NCI-H146 (cell line): Measurements from ENCODE around the gene CACNA1A.
A peak's percentile ranks its signal among the peaks of the same experiment; 100 is the strongest.

ENCODE experiments used
- DNase-seq: peaks from one replicate; lab custom pipeline; 2025; lab: John Stamatoyannopoulos, UW

CACNA1A gene

DNA sequence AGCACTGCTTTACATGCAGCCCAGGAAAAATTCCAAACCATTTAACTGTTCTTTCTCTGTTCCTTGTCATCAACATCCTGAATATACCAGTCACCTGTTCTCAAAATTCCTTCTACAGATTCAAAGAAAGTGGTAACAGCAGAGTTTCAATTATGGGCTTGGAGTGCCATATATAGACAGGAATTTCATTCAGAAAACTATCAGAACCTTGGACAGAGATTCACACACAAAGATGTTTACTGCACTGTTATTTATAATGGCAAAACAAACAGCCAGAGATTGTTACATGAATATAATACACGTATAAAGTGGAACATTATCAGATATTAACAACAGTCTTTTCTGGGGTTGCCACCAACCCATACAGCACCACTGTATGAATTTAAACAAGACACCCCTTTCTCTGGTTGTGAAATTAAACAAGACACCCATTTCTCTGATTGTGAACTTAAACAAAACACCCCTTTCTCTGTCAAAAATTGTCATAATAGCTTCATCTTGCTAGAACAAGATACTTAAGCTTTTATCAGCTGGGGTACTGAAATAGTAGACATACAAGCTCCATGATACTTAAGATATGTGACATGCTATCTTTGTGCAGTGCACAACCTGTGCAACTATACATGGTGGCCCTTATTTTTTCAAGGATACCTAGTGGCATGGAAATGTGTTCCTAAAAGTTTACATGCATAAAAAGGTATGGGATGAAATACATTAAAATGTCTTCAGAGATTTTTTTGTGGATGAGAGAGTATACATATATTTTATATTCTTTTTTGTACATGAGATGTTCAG, 12.6 kb downstream of the CACNA1A start:
- no peak for DNase-seq

DNA sequence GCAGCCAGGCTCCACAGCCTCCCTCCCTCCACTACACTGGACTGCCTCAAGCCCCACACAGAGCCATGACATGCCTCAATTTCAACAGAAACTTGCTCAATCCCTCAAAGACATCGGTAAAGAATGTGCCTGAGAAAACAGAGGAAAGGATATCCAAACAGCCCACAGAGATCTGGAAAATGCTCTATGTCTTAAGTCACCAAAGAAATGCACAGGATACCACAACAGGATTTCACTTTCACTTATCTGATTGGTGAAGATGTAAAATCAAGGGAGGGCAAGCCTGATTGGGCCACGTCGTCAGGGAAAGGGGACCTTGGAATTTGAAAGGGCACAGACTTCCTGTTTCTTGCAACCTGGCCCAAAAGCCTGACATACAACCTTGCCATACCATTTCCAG, 14.2 kb downstream of the CACNA1A start:
- no peak for DNase-seq

DNA sequence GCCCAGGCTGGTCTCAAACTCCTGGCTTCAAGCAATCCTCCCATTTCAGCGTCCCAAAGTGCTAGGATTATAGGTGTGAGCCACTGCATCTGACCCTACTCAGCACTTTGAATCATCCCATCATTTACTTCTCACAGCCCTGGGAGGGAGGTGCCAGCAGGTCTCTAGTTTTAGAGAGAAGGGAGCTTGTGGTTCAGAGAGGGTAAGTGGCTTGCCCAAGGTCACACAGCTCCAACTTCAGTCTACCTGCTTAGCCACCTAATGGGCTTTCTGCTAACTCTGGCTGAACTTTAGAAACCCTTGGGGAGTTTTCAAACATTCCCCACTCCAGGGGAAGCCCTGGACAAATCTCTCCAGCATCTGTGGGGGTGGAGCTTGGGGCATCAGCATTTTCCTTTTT, 18.3 kb downstream of the CACNA1A start:
- DNase-seq: no peak

DNA sequence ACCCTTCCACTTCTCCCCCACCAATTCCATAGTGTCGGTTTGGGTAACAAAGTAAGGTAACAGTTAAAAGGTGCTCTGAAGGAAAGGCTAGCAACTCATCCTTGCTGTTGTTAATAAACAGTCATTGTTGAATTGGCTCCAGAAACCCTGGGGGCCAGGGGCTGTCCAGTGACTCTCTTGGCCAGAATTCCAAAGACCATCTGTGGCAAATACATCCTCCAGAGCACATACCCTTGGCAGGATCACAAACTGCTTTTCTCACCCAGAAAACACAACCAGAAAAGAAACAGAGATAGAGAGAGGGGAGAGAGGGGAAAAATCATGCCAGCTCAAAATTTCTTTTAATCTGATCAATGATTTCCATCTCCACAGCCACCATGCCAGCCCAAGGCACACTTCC, 22.1 kb downstream of the CACNA1A start:
- no peak for DNase-seq

DNA sequence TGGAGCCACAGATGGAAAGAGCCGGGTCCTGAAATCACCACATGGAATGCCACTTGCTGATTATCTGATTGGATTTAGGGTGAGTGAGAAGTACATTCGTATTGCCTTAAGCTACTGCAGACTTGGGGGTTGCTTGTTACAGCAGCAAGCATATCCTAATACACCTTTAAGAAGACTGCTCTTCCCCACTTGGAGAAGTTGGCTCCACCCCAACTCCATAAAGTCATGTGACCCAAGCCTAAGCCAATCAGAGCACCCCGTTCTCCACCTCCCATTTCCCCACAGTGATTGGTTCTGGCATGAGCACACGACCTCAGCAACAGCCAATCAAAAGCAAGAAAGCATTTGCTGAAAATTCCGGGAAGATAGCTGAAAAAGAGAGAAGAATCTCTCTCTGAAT, 23.1 kb downstream of the CACNA1A start:
- no peak for DNase-seq

DNA sequence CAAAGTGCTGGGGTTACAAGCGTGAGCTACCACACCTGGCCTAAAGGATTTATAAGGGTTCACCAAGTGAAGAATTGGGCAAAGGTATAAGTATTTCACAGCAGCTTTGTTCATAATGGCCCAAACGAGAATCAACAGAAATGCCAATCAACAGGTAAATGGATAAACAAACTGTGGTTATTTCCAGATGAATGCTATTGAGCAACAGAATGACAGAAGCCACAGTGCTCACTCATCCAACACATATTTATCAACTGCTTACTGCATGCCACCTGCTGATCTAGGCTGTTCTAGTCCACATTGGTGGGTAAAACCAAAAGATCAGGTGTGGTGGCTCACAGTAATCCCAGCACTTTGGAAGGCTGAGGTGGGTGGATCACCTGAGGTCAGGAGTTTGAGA, 27.7 kb downstream of the CACNA1A start:
- no peak for DNase-seq

DNA sequence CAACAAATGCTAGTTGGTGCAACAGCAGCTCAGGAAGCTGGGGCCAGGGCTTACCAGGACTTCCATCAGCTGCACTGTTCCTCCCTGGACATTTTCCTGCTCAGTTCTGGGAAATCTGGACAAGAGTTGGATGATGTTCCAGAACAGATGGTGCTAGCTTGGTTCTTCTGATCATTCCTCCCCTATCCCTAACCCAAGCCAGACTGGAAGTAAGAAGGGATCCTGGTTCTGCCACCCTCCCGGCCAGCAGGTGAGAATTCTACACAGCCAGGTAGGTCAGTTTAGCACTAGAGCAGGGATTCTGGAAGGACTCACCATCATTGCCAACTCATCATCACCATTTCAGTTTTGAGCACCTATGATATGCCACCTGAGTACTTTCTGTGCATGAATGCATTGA, 30.2 kb downstream of the CACNA1A start:
- no peak for DNase-seq

DNA sequence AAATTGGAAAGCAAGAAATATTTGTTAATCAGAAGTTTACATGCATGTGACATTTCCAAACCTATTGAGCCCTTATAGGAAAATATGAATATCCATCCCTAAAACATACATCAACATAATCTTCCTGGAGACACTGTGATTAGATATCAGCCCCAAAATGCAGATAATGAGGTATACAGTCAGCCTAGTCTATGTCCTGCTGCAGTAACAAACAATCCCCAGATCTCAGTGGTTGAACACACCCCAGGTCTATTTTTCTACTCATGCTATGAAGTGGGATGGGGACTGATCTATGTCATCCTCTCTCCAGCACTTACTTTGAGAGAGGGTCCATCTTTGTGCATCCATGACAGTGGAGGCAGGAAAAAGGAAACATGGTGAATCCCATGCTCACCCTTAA, 31.2 kb downstream of the CACNA1A start:
- DNase-seq: no peak

DNA sequence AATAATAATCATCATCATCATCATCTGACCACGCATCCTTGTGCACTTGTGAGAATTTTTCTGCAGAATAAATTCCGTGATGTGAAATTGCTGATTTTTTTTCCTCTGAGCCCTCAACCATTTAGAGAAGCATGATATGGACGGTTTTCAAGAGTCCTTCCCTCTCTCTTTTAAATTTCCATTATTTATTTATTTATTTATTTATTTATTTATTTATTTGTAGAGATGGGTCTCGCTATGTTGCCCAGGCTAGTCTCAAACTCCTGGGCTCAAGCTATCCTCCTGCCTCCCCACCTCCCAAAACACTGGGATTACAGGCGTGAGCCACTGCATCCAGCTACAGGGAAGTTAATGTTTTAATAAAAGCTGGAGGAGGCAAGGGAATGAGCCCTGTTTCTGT, 39.6 kb downstream of the CACNA1A start:
- no peak for DNase-seq

DNA sequence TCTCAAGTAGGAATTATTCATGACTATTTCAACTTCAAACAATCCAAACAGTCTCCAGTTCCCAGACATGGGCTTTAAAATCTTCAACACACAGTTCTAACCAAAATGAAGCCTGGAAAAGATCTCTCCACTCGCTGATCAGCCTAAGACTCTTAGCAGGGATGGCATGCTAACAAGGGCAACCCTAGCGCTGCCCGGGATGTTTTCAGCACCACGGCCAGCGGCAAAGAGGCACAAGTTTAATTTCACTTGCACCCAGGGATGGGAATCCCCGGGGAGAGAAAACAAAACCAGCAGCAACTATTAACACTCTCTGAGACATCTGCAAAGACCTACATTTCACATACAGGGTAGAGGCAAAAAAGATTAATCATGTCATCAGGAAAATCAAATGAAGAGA, 43.0 kb downstream of the CACNA1A start:
- DNase-seq: no peak

DNA sequence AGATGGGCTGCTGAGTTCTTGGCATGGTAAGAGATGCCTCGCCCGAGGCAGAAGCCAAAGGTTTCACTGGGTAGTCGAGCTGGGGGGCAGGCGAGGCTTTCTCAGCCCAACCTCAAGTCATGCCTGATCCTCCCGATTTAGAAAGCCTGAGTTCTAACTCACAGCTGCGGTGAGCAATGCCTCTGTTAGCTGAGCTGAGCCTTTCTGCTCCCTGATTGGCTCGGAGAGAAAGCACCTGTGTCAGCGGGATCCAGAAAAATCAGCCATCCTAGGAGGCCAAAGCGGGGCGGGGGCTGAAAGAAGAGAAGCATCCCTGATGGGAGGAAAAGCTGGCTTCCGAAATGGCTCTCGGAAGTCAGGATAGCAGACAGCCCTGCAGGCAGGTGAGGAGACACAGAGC, 44.7 kb downstream of the CACNA1A start:
- DNase-seq: no peak

DNA sequence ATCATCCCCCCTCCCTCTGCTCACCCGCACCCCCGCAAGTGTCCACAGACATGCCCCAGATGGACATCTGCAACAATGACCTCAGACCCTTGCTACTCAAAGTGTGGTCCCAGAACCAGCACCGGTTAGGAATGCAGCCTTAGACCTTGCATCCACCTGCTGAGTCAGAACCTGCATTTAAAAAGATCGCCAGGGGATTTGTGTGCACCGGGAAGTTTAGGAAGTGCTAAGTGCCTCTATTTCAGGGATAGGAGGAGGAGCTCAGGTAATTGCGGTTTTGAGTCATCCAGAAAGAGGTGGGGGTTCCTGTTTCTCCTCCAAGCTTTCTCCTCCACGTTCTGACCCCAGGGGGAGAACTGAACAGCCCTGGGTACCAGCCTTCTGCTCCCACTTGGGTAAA, 46.2 kb downstream of the CACNA1A start:
- DNase-seq: no peak

DNA sequence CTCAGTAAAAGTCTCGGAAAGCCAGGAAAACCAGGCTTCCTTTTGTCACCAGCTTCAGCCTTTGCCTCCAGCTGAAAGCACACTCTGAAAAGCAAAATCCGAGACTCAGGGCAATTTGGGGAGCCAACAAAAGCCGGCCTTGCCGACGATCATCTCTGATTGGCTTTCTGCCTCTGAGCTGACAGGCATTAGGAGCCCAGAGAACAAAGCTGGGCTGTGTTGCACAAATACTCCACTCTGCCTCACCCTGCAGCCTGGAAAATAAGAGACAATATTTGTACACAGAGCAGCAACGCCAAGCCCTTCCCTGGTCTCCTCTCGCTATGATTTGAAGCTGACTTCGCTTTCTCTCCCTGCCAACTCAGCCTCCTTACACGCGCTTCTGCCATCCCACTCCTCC, 46.9 kb downstream of the CACNA1A start:
- DNase-seq: no peak

DNA sequence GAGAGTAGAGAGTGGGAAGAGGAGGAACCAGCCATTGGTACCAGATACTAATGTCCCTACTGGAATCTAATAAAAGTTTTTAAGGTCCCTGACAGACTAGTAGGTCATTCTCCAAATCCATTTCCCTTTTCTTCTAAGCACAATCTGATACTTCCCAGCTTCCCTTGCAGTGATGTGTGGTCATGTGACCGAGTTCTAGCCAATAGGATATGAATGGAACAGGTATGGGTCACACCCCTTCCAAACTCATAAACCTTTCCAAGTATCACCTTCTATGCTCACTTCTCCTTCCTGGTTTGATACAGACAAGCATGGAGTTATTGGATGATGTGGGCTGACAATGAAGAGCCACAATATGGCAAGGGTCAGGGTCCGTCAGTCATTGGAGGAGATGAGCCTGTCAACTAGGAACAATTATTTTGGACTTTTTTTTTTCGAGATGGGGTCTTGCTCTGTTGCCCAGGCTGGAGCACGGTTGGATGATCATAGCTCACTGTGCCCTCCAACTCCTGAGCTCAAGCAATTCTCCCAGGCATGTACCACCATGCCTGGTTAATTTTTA, 54.8 kb downstream of the CACNA1A start:
- no peak for DNase-seq

DNA sequence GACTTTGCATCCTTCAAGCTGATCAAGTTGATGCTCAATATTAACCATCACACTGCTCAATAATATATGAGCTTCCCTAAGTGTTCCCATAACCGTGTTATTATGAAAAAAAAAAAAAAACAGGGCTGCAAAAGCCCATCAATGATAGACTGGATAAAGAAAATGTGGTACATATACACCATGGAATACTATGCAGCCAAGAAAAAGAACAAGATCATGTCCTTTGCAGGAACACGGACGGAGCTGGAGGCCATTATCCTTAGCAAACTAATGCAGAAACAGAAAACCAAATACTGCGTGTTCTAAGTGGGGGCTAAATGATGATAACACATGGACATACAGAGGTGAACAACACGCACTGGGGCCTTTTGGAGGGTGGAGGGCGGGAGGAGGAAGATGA, 58.3 kb downstream of the CACNA1A start:
- DNase-seq: no peak

DNA sequence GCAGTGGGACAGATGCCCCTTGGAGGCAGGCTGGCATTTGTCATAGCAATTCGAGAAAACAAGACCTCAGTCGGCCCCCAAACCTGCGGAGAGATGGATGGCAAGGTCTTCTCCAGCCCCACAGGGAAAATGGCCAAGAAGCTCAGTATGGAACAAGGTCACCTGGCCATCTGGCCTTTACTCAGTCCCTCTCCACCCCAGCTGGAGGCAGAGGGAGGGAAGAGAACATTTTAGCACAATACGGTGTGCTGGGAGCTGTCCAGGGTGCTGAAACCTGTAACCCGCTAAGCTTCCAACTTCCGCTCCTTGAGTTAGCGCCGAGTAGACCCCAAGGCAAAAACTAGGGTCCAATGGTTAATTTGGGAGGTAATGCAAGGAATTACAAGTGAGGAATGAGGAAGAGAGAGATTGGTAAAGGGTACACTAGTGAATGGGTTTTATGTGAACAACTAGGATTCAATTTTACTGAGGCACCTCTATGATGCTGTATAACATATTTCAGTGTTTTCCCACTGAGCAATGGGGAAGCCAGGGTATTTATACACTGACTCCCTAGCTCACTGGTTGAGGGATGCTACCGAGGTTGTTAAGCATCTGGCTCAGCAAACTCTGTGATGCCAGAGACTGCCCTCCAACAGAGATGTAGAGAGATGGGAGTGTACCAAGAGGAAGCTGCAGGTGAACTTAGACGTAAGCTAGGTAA, 64.3 kb downstream of the CACNA1A start:
- no peak for DNase-seq

DNA sequence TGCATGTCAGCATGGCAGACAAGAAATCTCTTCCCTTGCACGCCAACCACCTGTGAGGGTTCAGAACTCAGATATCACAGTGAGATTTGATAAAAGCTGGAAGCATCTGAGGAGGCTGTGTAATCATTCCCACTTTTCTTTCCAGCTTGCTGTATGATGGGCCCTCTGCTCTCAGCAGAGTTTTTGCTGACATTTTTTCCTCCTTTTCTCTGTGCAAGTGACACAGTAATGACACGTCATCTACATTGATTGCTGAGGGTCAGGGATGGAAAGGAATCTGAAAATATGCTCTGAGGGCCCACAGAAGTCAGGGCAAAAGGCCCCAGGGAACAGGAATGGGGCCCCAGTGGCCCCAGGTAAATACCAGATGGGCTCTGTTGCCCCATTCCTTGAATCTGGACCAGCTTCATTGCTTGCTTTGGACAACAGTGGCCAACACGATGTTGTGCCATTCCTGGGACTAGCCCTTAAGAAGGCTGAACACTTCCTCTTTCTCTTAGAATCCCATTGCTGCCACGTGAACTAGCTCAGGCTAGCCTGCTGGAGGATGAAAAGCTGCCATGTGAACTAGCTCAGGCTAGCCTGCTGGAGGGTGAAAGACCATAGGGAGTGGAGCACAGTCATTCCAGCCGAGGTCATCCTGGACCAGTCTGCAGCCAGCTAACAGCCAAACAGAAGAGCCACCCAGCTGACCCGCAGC, 68.2 kb downstream of the CACNA1A start:
- DNase-seq: no peak

DNA sequence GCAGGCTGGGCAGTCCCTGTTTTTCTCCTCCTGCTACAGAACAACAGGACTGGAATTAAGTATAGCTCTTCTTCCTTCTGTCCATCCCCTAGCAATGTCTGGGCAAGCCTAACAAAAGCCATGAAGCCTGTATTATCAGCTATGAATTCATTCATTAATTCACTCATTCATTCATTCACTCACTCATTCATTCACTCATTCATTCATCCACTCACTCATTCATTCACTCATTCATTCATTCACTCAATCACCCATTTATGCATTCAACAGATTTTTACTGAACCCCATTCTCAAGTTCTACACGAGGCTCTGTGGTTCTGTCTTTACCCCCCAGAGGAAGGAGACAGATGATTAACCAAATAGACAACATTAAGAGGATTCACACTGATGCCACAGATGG, 69.9 kb downstream of the CACNA1A start:
- DNase-seq: no peak

DNA sequence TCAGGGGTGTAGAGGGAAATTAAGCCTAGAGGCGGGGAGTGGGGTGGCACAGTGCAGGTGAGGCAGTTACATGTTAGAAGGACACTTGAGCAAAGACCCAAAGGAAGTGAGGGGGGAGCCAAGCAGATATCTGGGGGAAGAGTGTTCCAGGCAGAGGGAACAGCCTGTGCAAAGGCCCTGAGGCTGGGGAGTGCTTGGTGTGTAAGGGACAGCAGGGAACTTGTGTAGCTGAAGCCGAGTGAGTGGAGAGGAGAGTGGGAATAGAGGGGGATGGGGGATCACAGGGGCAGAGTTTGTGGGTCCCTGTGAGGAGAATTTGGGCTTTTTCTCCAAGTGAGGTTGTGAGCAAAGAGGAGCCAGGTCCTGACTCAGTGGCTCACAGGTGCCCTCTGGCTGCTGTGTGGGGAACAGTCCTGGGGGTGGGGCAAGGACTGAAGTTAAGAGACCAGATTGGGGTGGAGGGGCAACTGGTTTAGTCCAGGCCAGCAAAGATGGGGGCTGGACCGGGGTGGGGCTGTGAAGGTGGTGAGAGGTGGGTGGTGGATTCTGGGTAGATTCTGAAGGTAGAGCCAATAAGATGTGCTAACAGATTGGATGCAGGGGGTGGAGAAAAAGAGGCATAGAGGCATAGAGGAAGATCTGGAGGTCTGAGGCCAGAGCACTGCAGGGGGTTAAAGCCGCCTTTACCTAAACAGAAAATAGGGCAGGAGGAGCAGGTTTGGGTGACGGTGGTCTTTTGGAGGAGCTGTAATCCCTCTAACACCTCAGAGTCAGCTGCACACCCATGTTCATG, 75.3 kb downstream of the CACNA1A start:
- DNase-seq: peak; percentile 19

DNA sequence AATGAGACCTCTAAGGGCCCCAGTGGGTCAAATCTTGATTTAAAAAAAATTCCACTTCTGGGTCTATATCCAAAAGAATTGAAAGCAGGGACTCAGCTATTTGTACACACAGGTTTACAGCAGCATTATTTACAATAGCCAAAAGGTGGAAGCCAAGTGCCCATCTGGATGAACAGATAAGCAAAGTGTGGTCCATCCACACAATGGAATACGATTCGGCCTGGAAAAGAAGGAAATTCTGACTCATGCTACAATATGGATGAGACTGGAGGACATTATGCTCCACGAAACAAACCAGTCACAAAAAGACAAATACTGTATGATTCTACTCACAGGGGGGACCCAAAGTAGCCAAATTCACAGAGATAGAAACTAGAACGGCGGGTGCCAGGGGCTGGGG, 76.7 kb downstream of the CACNA1A start:
- no peak for DNase-seq

DNA sequence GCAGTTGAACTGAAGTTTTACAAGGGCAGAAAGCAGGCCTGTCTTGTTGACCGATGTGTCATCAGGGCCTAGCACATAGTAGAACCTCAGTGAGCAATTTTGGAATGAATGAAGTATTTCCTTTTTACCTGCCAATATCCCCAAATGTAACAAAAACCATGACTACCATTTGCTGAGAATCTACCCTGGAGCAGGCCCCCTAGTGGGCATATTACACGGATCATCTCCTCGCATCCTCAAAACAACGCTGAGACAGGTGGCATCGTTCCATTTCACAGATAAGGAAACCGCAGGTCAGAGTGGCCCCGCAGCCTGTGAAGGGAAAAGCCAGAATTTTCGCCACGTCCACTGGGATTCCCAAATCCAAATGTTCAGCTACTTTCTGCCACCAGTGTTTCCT, 77.9 kb downstream of the CACNA1A start:
- peak; percentile 33 for DNase-seq
